K562 treated with DMSO at 1 percent for 12 hours (cell line): ENCODE measurements around the gene DZIP1L. TPM values are rescaled to one million over a fixed set of nuclear protein-coding genes. Genes with fewer than 3 reads are reported as not detected.

ENCODE experiments used
- total RNA-seq: library from RNA; unstranded; fragments of 300-600 nt; gene quantifications from 2 replicates; pipeline ENCODE4 v1.2.3, GENCODE V29; 2022; ENCODE audit not compliant: insufficient read depth

The DZIP1L gene, protein sequence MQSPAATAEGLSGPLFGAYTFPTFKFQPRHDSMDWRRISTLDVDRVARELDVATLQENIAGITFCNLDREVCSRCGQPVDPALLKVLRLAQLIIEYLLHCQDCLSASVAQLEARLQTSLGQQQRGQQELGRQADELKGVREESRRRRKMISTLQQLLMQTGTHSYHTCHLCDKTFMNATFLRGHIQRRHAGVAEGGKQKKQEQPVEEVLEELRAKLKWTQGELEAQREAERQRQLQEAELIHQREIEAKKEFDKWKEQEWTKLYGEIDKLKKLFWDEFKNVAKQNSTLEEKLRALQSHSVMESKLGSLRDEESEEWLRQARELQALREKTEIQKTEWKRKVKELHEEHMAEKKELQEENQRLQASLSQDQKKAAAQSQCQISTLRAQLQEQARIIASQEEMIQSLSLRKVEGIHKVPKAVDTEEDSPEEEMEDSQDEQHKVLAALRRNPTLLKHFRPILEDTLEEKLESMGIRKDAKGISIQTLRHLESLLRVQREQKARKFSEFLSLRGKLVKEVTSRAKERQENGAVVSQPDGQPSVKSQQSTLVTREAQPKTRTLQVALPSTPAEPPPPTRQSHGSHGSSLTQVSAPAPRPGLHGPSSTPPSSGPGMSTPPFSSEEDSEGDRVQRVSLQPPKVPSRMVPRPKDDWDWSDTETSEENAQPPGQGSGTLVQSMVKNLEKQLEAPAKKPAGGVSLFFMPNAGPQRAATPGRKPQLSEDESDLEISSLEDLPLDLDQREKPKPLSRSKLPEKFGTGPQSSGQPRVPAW
- total RNA-seq: 0.22 TPM in 1 of 2 replicates, not detected in the other

DNA sequence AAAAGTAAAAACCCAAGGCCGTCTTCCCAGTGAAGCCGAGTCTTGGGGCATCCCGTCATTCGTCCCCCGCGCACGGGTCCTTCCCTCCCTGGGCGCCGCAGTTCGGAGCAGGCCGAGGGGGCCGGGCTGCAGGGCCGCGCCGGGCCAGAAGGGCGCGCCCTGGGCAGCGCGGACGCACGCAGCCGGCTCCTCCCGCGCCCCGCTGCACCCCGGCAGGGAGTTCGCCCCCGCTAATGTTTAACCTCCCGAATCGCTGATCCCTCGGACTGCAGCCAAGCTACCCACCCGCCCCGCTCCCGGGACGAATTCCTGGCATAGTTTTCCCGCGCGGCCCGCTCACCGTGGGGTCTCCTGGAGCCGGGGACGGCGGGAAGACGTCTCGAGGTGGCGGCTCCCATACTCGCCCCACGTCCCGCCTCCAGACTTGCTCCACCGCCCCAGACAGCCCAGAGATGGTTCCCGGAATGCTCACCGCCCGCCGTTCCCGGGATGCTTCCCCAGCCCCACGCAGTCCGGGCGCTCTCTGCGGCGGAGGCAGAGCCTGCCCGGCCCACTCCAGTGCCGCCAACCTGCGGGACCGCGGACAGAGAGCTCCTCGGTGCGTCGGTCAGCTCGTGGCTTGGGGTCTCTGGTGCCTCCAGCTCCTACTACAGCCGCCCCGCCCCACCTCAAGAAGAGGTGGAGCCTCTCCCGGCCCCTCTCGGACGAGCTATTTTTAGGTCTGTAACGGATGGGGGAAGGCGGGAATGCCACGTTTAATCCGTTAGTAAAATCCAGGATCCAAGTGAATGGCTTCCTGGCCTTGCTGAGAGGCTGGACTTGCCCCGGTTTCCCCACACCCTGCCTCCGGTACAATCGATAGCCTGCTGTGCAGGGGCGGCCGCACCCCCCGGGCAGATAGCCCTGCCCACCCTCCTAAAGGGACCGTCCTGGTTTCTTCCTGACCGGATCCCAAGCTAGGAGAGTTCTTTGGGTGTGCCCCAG is at the start of gene DZIP1L:
TSS of gene DZIP1L (minus strand) at position 621 of the 984 bp plus-strand sequence. CDS start 11,637 bp downstream, outside the sequence.

DNA sequence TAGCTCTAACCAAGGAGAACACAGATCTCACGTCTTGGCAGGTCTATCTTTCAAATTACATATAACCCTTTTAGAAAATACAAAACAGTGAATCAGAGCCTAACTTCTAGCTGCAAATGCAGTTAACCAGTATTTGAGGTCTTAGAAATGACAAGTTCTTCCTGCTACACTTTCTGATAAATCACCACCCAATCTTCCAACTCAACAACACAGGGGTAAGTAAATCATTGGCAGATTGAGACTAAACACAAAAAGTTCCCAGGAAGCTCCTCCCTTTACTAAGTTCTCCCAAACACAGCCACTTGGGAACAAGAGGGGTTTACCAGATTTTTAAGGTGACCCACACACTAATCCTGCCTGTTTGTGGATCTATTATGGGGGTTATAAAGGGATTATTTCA is 16.8 kb upstream of the DZIP1L start, which contains the start of gene A4GNT:
TSS of gene A4GNT (minus strand) at position 152 of the 400 bp plus-strand sequence. CDS start 1,134 bp downstream, outside the sequence.

Other genes starting within 250 kb of the DZIP1L start
- not detected in 2 replicates for gene CLDN18, start 105.4 kb downstream of the DZIP1L start, total RNA-seq
- gene A4GNT, start 16.8 kb upstream of the DZIP1L start, total RNA-seq: not detected in 2 replicates
- 6.1 and 16.7 TPM in 2 replicates for gene DBR1, start 59.3 kb upstream of the DZIP1L start, total RNA-seq
- gene ARMC8, start 71.7 kb upstream of the DZIP1L start, total RNA-seq: 4.6 and 11.4 TPM in 2 replicates
- gene NME9, start 214.2 kb upstream of the DZIP1L start, total RNA-seq: 2.1 TPM in 1 of 2 replicates, not detected in the other
- 1.1 and 4.5 TPM in 2 replicates for gene MRAS, start 233.0 kb upstream of the DZIP1L start, total RNA-seq